Lower leg skin (tissue), 3 donors: Measurements from ENCODE around the gene IFNK.

ENCODE experiments used
- POLR2A ChIP-seq, 2 donors: fragments of 450-650 bp; IDR thresholded peaks; one replicate each; pipeline ENCODE4 v1.6.1; 2016 to 2017; ENCODE audit warnings: antibody characterized with exemption in 2 of 2, mild to moderate bottlenecking in 1 of 2, moderate library complexity in 1 of 2
- TF ChIP-seq, protein P1 (sequence below), 3 donors: fragments of 450-650 bp; IDR thresholded peaks; one replicate each; pipeline ENCODE4 v1.5.1; 2016; ENCODE audit warnings: antibody characterized with exemption in 3 of 3, mild to moderate bottlenecking in 3 of 3, moderate library complexity in 2 of 3

GRCh38 chr9:27545471-27545870, 21.4 kb downstream of the IFNK start:
- TF ChIP-seq, protein P1, sequence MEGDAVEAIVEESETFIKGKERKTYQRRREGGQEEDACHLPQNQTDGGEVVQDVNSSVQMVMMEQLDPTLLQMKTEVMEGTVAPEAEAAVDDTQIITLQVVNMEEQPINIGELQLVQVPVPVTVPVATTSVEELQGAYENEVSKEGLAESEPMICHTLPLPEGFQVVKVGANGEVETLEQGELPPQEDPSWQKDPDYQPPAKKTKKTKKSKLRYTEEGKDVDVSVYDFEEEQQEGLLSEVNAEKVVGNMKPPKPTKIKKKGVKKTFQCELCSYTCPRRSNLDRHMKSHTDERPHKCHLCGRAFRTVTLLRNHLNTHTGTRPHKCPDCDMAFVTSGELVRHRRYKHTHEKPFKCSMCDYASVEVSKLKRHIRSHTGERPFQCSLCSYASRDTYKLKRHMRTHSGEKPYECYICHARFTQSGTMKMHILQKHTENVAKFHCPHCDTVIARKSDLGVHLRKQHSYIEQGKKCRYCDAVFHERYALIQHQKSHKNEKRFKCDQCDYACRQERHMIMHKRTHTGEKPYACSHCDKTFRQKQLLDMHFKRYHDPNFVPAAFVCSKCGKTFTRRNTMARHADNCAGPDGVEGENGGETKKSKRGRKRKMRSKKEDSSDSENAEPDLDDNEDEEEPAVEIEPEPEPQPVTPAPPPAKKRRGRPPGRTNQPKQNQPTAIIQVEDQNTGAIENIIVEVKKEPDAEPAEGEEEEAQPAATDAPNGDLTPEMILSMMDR (IDR thresholded peaks at IDR 0.05): no peak
- TF ChIP-seq POLR2A (IDR thresholded peaks at IDR 0.05): no peak
